BLaER1 treated with 17β-estradiol and CSF1 and Interleukin-3, amounts not matched to agents 10 nM and 100 nM (cell line): ENCODE results near the gene TADA2A.

Experiments used
- H3K27ac ChIP-seq, 11 experiments: shearing (Covaris generic); formaldehyde crosslinking; 2 replicates each; pipeline ENCODE4 v1.8.1; 2022
- H3K27me3 ChIP-seq, 11 experiments: shearing (Covaris generic); formaldehyde crosslinking; 2 replicates each; pipeline ENCODE4 v1.8.1; 2022
- H3K36me3 ChIP-seq, 11 experiments: shearing (Covaris generic); formaldehyde crosslinking; 2 replicates each; pipeline ENCODE4 v1.8.1; 2022
- H3K4me1 ChIP-seq, 10 experiments: shearing (Covaris generic); formaldehyde crosslinking; 2 replicates each; pipeline ENCODE4 v1.8.1; 2022
- H3K4me2 ChIP-seq, 11 experiments: shearing (Covaris generic); formaldehyde crosslinking; 2 replicates each; pipeline ENCODE4 v1.8.1; 2022
- H3K4me3 ChIP-seq, 10 experiments: shearing (Covaris generic); formaldehyde crosslinking; 2 replicates each; pipeline ENCODE4 v1.8.1; 2022
- H3K9ac ChIP-seq, 11 experiments: shearing (Covaris generic); formaldehyde crosslinking; 2 replicates each; pipeline ENCODE4 v1.8.1; 2022
- H3K9me3 ChIP-seq, 11 experiments: shearing (Covaris generic); formaldehyde crosslinking; replicated peaks in 1 of 11; 2 replicates each; pipeline ENCODE4 v1.8.1; 2022
- H4K20me1 ChIP-seq, 11 experiments: shearing (Covaris generic); formaldehyde crosslinking; 2 replicates each; pipeline ENCODE4 v1.8.1; 2022
- Cebpa-rat ChIP-seq, 11 experiments: shearing (Covaris generic); IDR thresholded peaks; 2 replicates each; pipeline ENCODE4 v1.8.1; 2022

Gene TADA2A

GRCh38 chr17:37490022-37490587 is 83.4 kb downstream of the TADA2A start:
- H3K9ac ChIP-seq = peak overlapping the region; percentile 64 to 88 (median 84)
- TF ChIP-seq Cebpa-rat (IDR thresholded peaks at IDR 0.05) = no peak
- H3K27ac ChIP-seq = peak overlapping the region in 10 of 11 experiments; percentile 27 to 87 (median 77); a peak in 19 of 22 replicates
- no peaks in the 10 kb centered on the region; a peak in 1 of 22 replicates for H3K36me3 ChIP-seq
- H3K4me2 ChIP-seq = peak overlapping the region; percentile 87 to 96 (median 92)
- H3K4me1 ChIP-seq = peaks cover 36 to 67% (median 60%) of the 10 kb centered on the region in 10 experiments
- H3K27me3 ChIP-seq = peaks cover 0 to 11% (median 8%) of the 10 kb centered on the region in 11 experiments; a peak in 11 of 22 replicates
- no peaks in the 10 kb centered on the region for H3K9me3 ChIP-seq
- H4K20me1 ChIP-seq = peaks cover 6 to 50% (median 36%) of the 10 kb centered on the region in 11 experiments; a peak in 18 of 22 replicates
- peak overlapping the region; percentile 62 to 92 (median 73) for H3K4me3 ChIP-seq

GRCh38 chr17:37490638-37491614 is 84.2 kb downstream of the TADA2A start:
- Histone ChIP-seq H3K9ac (peak overlapping the region; percentile 64 to 88 (median 84); a peak in 21 of 22 replicates), H3K4me3 (peak overlapping the region; percentile 62 to 92 (median 73)), H3K27me3 (peaks cover 0 to 11% (median 8%) of the 10 kb centered on the region in 11 experiments; a peak in 11 of 22 replicates), H4K20me1 (peaks cover 6 to 58% (median 44%) of the 10 kb centered on the region in 11 experiments; a peak in 18 of 22 replicates), H3K36me3 (no peaks in the 10 kb centered on the region; a peak in 1 of 22 replicates), H3K9me3 (no peaks in the 10 kb centered on the region), H3K27ac (peak overlapping the region in 10 of 11 experiments; percentile 27 to 87 (median 77); a peak in 19 of 22 replicates), H3K4me1 (peaks cover 36 to 73% (median 62%) of the 10 kb centered on the region in 10 experiments), H3K4me2 (peak overlapping the region; percentile 87 to 96 (median 92))
- TF ChIP-seq Cebpa-rat (IDR thresholded peaks at IDR 0.05) = no peak

GRCh38 chr17:37492167-37492566 is 85.5 kb downstream of the TADA2A start:
- Histone ChIP-seq H3K4me3 (peak overlapping the region in 6 of 10 experiments; percentile 62 to 85 (median 72); a peak in 6 of 20 replicates), H3K27me3 (peaks cover 0 to 11% (median 8%) of the 10 kb centered on the region in 11 experiments; a peak in 11 of 22 replicates), H3K9ac (peak overlapping the region in 8 of 11 experiments; percentile 23 to 88 (median 79); a peak in 10 of 22 replicates), H3K27ac (peak overlapping the region in 3 of 11 experiments; percentile 66 to 83 (median 76); a peak in 1 of 22 replicates), H3K4me1 (peaks cover 36 to 73% (median 62%) of the 10 kb centered on the region in 10 experiments), H3K4me2 (peak overlapping the region; percentile 87 to 96 (median 92); a peak in 21 of 22 replicates), H4K20me1 (peaks cover 6 to 71% (median 54%) of the 10 kb centered on the region in 11 experiments; a peak in 18 of 22 replicates), H3K9me3 (no peaks in the 10 kb centered on the region), H3K36me3 (peaks cover 0 to under 1% (median 0%) of the 10 kb centered on the region in 11 experiments; a peak in 2 of 22 replicates)
- no peak for TF ChIP-seq Cebpa-rat (IDR thresholded peaks at IDR 0.05)

- no peaks in the 10 kb centered on the region for H3K9me3 ChIP-seq
- peaks cover 0 to 9% (median 0%) of the 10 kb centered on the region in 11 experiments; a peak in 3 of 22 replicates for H3K36me3 ChIP-seq
- H3K4me1 ChIP-seq = peaks cover 30 to 62% (median 56%) of the 10 kb centered on the region in 10 experiments
- H3K4me2 ChIP-seq = peak overlapping the region in 7 of 11 experiments; percentile 25 to 96 (median 31); a peak in 10 of 22 replicates
- H3K9ac ChIP-seq = no peak overlapping the region
- no peak overlapping the region for H3K27ac ChIP-seq
- H3K4me3 ChIP-seq = no peak overlapping the region
- no peak for TF ChIP-seq Cebpa-rat (IDR thresholded peaks at IDR 0.05)
- H4K20me1 ChIP-seq = peaks cover 6 to 84% (median 62%) of the 10 kb centered on the region in 11 experiments; a peak in 18 of 22 replicates
- H3K27me3 ChIP-seq = peaks cover 0 to 10% (median 8%) of the 10 kb centered on the region in 11 experiments; a peak in 11 of 22 replicates
Measured at GRCh38 chr17:37493249-37494027, 86.8 kb downstream of the TADA2A start.

- peaks cover 0 to under 1% (median 0%) of the 10 kb centered on the region in 11 experiments; a peak in 4 of 22 replicates for H3K27me3 ChIP-seq
- peaks cover 0 to 17% (median 7%) of the 10 kb centered on the region in 11 experiments; a peak in 10 of 22 replicates for H3K36me3 ChIP-seq
- TF ChIP-seq Cebpa-rat (IDR thresholded peaks at IDR 0.05) = peak in 8 of 11 experiments; percentile 24 to 82 (median 64); a peak in 11 of 22 replicates
- H4K20me1 ChIP-seq = peaks cover 6 to 93% (median 70%) of the 10 kb centered on the region in 11 experiments; a peak in 18 of 22 replicates
- H3K4me2 ChIP-seq = peak overlapping the region in 7 of 11 experiments; percentile 10 to 48 (median 41); a peak in 12 of 22 replicates
- H3K9ac ChIP-seq = no peak overlapping the region
- no peak overlapping the region for H3K4me3 ChIP-seq
- H3K4me1 ChIP-seq = peaks cover 23 to 53% (median 47%) of the 10 kb centered on the region in 10 experiments
- no peaks in the 10 kb centered on the region for H3K9me3 ChIP-seq
- H3K27ac ChIP-seq = no peak overlapping the region
Measured at GRCh38 chr17:37494401-37494831, 87.7 kb downstream of the TADA2A start.

GRCh38 chr17:37494971-37495370 is 88.3 kb downstream of the TADA2A start:
- TF ChIP-seq Cebpa-rat (IDR thresholded peaks at IDR 0.05) = no peak
- Histone ChIP-seq H3K36me3 (peaks cover 0 to 22% (median 9%) of the 10 kb centered on the region in 11 experiments; a peak in 13 of 22 replicates), H3K9me3 (no peaks in the 10 kb centered on the region), H3K27me3 (no peaks in the 10 kb centered on the region), H3K9ac (no peak overlapping the region), H4K20me1 (peaks cover 6 to 99% (median 70%) of the 10 kb centered on the region in 11 experiments; a peak in 18 of 22 replicates), H3K4me2 (peak overlapping the region in 8 of 11 experiments; percentile 2 to 48 (median 26); a peak in 9 of 22 replicates), H3K27ac (no peak overlapping the region), H3K4me3 (no peak overlapping the region), H3K4me1 (peaks cover 23 to 53% (median 47%) of the 10 kb centered on the region in 10 experiments)

- Histone ChIP-seq H3K4me3 (no peak overlapping the region), H4K20me1 (peaks cover 0 to 100% (median 67%) of the 10 kb centered on the region in 11 experiments; a peak in 17 of 22 replicates), H3K4me1 (peaks cover 0 to 3% (median under 1%) of the 10 kb centered on the region in 10 experiments; a peak in 6 of 20 replicates), H3K36me3 (peaks cover 0 to 51% (median 26%) of the 10 kb centered on the region in 11 experiments; a peak in 15 of 22 replicates), H3K27me3 (no peaks in the 10 kb centered on the region), H3K4me2 (no peak overlapping the region), H3K9me3 (no peaks in the 10 kb centered on the region), H3K9ac (no peak overlapping the region), H3K27ac (no peak overlapping the region)
- TF ChIP-seq Cebpa-rat (IDR thresholded peaks at IDR 0.05) = no peak
Measured at GRCh38 chr17:37500378-37500777, 93.7 kb downstream of the TADA2A start.
